Heart left ventricle (tissue), 16 donors: ENCODE data around the gene PCBP1. TPM values are rescaled to one million over a fixed set of nuclear protein-coding genes. Genes with fewer than 3 reads are reported as not detected.
A peak's percentile ranks its signal among the peaks of the same experiment; 100 is the strongest.
"Not testable (repeated sequence)": the region's sequence is repeated elsewhere in the genome, so short reads cannot be mapped to it uniquely, and the experiment has no call there.

Experiments used
- ATAC-seq, 4 donors: fragments of 200-7000 bp; cut with Tn5 transposase; one replicate each; pipeline ENCODE4 v1.9.1; 2020 to 2022; ENCODE audit warnings: moderate library complexity in 4 of 4, mild to moderate bottlenecking in 3 of 4, moderate number of reproducible peaks in 1 of 4
- DNase-seq, 5 donors: peaks; one replicate each; pipeline ENCODE4 v3.0.0-alpha.2; 2020
- H3K27ac ChIP-seq, 12 donors: fragments of 200-600 bp; sonication (generic) in 4 of 12; one replicate each; pipeline versions ENCODE4 v1.5.0 to v1.8.0; 2016 to 2022; ENCODE audit warnings: mild to moderate bottlenecking in 2 of 12
- H3K27me3 ChIP-seq, 9 donors: fragments of 200-600 bp; sonication (generic) in 2 of 9; one replicate each; pipeline versions ENCODE4 v1.5.1 to v1.8.0; 2016 to 2022; ENCODE audit warnings: mild to moderate bottlenecking in 3 of 9
- H3K36me3 ChIP-seq, 9 donors: fragments of 200-600 bp; sonication (generic) in 2 of 9; one replicate each; pipeline versions ENCODE4 v1.5.0 to v1.8.0; 2018 to 2022; ENCODE audit warnings: mild to moderate bottlenecking in 2 of 9
- H3K4me1 ChIP-seq, 12 donors: fragments of 200-600 bp; sonication (generic) in 4 of 12; one replicate each; pipeline versions ENCODE4 v1.5.0 to v1.8.0; 2016 to 2022; ENCODE audit warnings: mild to moderate bottlenecking in 3 of 12
- H3K4me3 ChIP-seq, 12 donors: fragments of 200-600 bp; sonication (generic) in 4 of 12; one replicate each; pipeline versions ENCODE4 v1.5.0 to v1.8.0; 2017 to 2022; ENCODE audit warnings: mild to moderate bottlenecking in 9 of 12, moderate library complexity in 4 of 12
- H3K9me3 ChIP-seq, 12 donors: fragments of 200-600 bp; sonication (generic) in 4 of 12; one replicate each; pipeline versions ENCODE4 v1.5.0 to v1.8.0; 2016 to 2022; ENCODE audit warnings: mild to moderate bottlenecking in 1 of 12
- CTCF ChIP-seq, 12 donors: fragments of 200-600 bp; sonication (generic) in 4 of 12; IDR thresholded peaks; one replicate each; pipeline versions ENCODE4 v1.5.0 to v1.8.0; 2018 to 2022; ENCODE audit warnings: antibody characterized with exemption in 12 of 12, mild to moderate bottlenecking in 5 of 12
- POLR2A ChIP-seq, 2 donors: fragments of 450-650 bp; IDR thresholded peaks; one replicate each; pipeline ENCODE4 v1.6.1; 2017; ENCODE audit warnings: antibody characterized with exemption in 2 of 2, mild to moderate bottlenecking in 2 of 2, moderate library complexity in 2 of 2
- WGBS, 4 donors: extraction: QIAGEN DNeasy Blood & Tissue Kit in 2 of 4; methylation state at CpG; one replicate each; pipeline versions ENCODE4 v1.1.5 to v1.1.7; 2013 to 2018; 5-methylcytosine and 5-hydroxymethylcytosine counted together
- intact Hi-C, 10 donors: fragments of 100-400 bp; cut with DNase I; formaldehyde crosslinking; loops; one replicate each; pipeline versions ENCODE4 v1.11.1 to v1.14.2; 2022
- polyA plus RNA-seq, 2 donors: library from polyadenylated mRNA; stranded (reverse); fragments of 200-250 nt; gene quantifications; one replicate each; pipeline ENCODE4 v1.2.3, GENCODE V29; 2013
- total RNA-seq, 9 donors: library from RNA; depleted of rRNA in 2 of 9; stranded (reverse); fragments of >200 nt in 2 of 9; fragmentation: NEBNext Ultra II Directional in 3 of 9; extraction: Animal tissue kit (Norgen Biotek cat#: 25700) in 3 of 9; gene quantifications; one replicate each; pipeline versions ENCODE4 v1.1.0 to v1.2.4, GENCODE V29; 2016 to 2023
- donor health status: ischemic (EF 13 %, LVEDD 7.1; RV severe dilation, severe dysfunction).
- donor health status: healthy with polysubstance abuse.
- donor health status: DM: no; HTN: yes; CAD: no.
- donor health status: DM: no; HTN: no; CAD: no.
- donor health status: ischemic (EF 25% LVEDD 6.9; RV normal size, moderate dysfunction).
- donor health status: ischemic (EF 25% LVEDD 5.7; RV mildly dilated, moderate dysfunction).
- donor health status: healthy.
- donor health status: DM: yes; HTN: yes; CAD: no.
- donor health status: ischemic (EF 35%, LVEDD 5.7; RV mildly dilated, moderate dysfunction).
- donor health status: nonischemic (EF 11% LVEDD 7.7; RV severe dilation, severe dysfunction).
- donor health status: DM: yes; HTN: yes; CAD: no.
- donor health status: PGD.
- donor health status: ischemic (EF 29% LVEDD 5.4; RV normal size, mild dysfunction).
- donor health status: nonischemic (EF 23%, LVEDD 6.1; RV moderate dilation, normal function).

The PCBP1 gene
- total and polyA plus RNA-seq, 11 donors = 106 to 296 (median 205) TPM

DNA sequence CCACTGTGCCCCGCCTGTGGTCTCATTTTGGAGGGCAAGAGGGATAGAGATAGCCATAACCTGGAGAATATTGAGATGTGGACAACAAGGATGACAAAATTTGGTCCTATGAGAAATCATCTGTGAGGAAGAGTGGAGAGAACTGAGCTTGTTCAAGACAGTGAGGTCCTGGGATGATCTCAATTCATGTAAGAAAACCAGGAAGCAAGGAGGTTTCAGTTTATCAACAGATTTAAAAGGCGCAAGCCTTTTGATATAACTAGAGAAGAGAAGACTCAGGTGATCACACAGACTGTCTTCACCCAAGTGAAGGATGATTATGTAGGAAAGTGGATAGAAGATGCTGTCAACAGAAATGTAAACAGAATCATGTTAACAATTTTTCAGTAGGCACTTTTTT is 39.1 kb downstream of the PCBP1 start:
- intact Hi-C loops = loop anchor here in 1 of 10 donors (5.0 kb wide), 1 partner anchor 39 kb away; the partner anchor contains the start of gene PCBP1
- H3K36me3 ChIP-seq = no peaks in the 10 kb centered on the region
- H3K4me1 ChIP-seq = peaks cover 6 to 69% (median 29%) of the 10 kb centered on the region in 12 donors
- no peak overlapping the region for H3K4me3 ChIP-seq
- 95 to 100% (median 98%) methylated on average over 2 of the region's 2 CpGs for WGBS, 4 donors
- ATAC-seq = no peak
- H3K27ac ChIP-seq = peak overlapping the region in 3 of 12 donors; percentile 7 to 100 (median 99)
- no peak for DNase-seq
- H3K27me3 ChIP-seq = no peaks in the 10 kb centered on the region
- no peak for TF ChIP-seq POLR2A (IDR thresholded peaks at IDR 0.05)
- no peak for TF ChIP-seq CTCF (IDR thresholded peaks at IDR 0.05)
- H3K9me3 ChIP-seq = no peaks in the 10 kb centered on the region

- Histone ChIP-seq H3K9me3 (no peaks in the 10 kb centered on the region), H3K27ac (peak overlapping the region in 7 of 12 donors; percentile 0 to 45 (median 22)), H3K4me1 (peaks cover 8 to 69% (median 39%) of the 10 kb centered on the region in 12 donors), H3K4me3 (no peak overlapping the region), H3K27me3 (no peaks in the 10 kb centered on the region), H3K36me3 (no peaks in the 10 kb centered on the region)
- ATAC-seq (no peak), DNase-seq (no peak)
- no peak for TF ChIP-seq CTCF (IDR thresholded peaks at IDR 0.05)
- no peak for TF ChIP-seq POLR2A (IDR thresholded peaks at IDR 0.05)
- intact Hi-C loops = loop anchor here in 1 of 10 donors (5.0 kb wide), 1 partner anchor 41 kb away; the partner anchor contains the start of gene PCBP1
- 22 to 60% (median 31%) methylated on average over 1 of the region's 1 CpG for whole genome bisulfite sequencing, 4 donors
These were observed 40.7 kb downstream of the PCBP1 start for GRCh38 chr2:70128005-70128404.

DNA sequence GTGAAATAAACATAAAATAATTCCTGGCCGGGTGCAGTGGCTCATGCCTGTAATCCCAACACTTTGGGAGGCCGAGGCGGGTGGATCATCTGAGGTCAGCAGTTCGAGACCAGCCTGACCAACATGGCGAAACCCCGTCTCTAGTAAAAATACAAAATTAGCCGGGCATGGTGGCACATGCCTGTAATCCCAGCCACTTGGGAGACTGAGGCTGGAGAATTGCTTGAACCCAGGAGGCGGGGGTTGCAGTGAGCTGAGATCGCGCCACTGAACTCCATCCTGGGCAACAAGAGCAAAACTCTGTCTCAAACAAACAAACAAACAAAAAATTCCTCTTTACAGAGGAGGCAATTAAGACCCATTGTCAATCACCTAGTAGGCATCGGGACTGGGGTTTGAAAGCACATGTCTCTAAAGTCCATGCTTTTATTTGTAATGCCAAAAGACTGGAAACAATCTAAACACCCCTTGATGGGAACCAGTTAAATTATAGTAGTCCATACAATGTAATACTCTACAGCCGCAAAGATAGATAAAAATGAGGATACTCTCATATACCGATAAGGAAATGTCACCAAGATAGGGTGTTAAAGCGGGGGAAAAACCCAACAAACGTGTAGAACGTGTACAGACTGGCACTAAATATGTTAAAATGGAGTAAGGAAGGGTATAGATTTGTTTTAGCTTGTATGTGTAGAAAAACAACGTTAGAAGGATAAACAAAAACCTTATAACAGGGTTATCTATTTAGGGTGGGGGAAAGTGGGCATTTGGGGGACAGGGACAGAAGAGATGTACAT is 44.3 kb downstream of the PCBP1 start:
- H3K27ac ChIP-seq = peak overlapping the region; percentile 82 to 95 (median 91)
- H3K27me3 ChIP-seq, H3K36me3 ChIP-seq, ATAC-seq, H3K9me3 ChIP-seq, DNase-seq: not testable (repeated sequence)
- intact Hi-C loops = loop anchor here in 2 of 10 donors (2.0 kb wide), 1 partner anchor 45 kb away; the partner anchor contains the start of gene PCBP1 (in 2 of the 2)
- H3K4me3 ChIP-seq = peak overlapping the region in 9 of 12 donors; percentile 33 to 49 (median 43)
- 76 to 83% (median 79%) methylated on average over 17 of the region's 17 CpGs for WGBS, 4 donors
- H3K4me1 ChIP-seq = peaks cover 10 to 77% (median 50%) of the 10 kb centered on the region in 12 donors

DNA sequence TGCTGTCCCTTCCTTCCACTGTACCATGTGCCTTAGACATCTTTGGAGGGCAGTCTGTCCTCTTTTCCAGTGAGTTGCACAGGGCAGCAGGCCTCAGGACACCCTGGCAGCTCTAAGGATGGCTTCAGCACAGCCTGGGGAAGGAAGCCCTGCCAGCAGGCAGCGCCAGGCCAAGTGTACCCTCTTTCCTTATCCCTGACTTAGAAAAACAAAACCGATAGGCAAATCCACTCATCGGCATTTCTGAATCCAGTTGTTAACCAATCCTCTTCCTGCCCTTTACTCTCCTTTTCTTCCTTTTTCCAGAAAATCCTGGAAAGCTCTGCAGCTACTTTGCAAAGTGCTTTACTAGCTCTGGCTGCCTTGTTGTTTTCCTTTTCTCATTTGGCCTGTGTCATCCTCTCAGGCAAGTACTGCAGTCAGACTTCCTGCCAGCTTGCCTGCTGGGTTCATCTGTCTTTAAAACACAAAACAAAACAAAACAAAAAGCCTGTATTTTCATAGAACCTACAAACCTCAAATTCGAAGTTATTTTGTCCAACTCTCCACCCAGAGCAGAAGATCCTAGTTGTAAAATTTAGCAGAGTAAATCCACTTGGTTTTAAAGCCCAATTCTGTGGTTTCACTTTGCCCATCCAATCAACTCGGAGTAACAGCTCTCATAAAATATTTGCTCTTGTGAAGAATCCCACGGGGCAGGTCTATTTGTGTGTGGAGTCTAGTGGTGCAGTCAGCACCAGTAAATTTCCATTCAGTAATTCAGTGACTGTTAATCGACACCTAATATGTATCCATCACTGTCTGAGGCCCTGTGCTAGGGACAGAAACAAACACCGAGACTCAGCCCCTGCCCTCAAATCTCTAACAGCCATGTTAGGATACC is 45.2 kb downstream of the PCBP1 start:
- Histone ChIP-seq H3K4me3 (peak overlapping the region in 10 of 12 donors; percentile 23 to 49 (median 42)), H3K27me3 (no peaks in the 10 kb centered on the region), H3K9me3 (no peaks in the 10 kb centered on the region), H3K4me1 (peaks cover 10 to 77% (median 46%) of the 10 kb centered on the region in 12 donors), H3K27ac (peak overlapping the region; percentile 82 to 95 (median 91)), H3K36me3 (no peaks in the 10 kb centered on the region)
- intact Hi-C loops = loop anchor here in 2 of 10 donors (2.0 kb wide), 1 partner anchor 46 kb away; the partner anchor contains the start of gene PCBP1 (in 2 of the 2)
- peak; percentile 74 to 82 (median 79) for ATAC-seq
- 12 to 14% (median 13%) methylated on average over 8 of the region's 8 CpGs for WGBS, 4 donors
- peak; percentile 48 to 71 (median 61) for DNase-seq
- TF ChIP-seq POLR2A (IDR thresholded peaks at IDR 0.05) = peak in 1 of 2 donors; percentile 29
- peak in 1 of 12 donors; percentile 6 for TF ChIP-seq CTCF (IDR thresholded peaks at IDR 0.05)
